HG03558 (cell line): ENCODE data around the gene ALDH5A1.

ENCODE experiments used
- ATAC-seq: cut with Tn5 transposase; IDR thresholded peaks from one replicate; pipeline ENCODE4 v1.9.1; 2021; ENCODE audit warnings: moderate number of reproducible peaks; ENCODE audit not compliant: unreplicated experiment; ENCODE audit errors: extremely low read depth

ALDH5A1 gene

GRCh38 chr6:24494821-24495795 is at the start of gene ALDH5A1:
ALDH5A1 (plus strand) TSS chr6:24494969; CDS start chr6:24494997, 28 bp downstream.
- peak; percentile 43 for ATAC-seq

- ATAC-seq, result no peak
Measured at GRCh38 chr6:24445704-24446103, 49.1 kb upstream of the ALDH5A1 start.

GRCh38 chr6:24446670-24447069 is 48.1 kb upstream of the ALDH5A1 start:
- ATAC-seq, result no peak

- ATAC-seq, result no peak
Measured at GRCh38 chr6:24448396-24448795, 46.4 kb upstream of the ALDH5A1 start.

- ATAC-seq, result no peak
Measured at GRCh38 chr6:24448828-24449525, 45.8 kb upstream of the ALDH5A1 start.

GRCh38 chr6:24451581-24452388 is 43.0 kb upstream of the ALDH5A1 start:
- ATAC-seq, result no peak

- ATAC-seq, result no peak
Measured at GRCh38 chr6:24453921-24454320, 40.8 kb upstream of the ALDH5A1 start.

GRCh38 chr6:24454452-24454851 is 40.3 kb upstream of the ALDH5A1 start:
- no peak for ATAC-seq

- no peak for ATAC-seq
Measured at GRCh38 chr6:24455061-24455460, 39.7 kb upstream of the ALDH5A1 start.

- no peak for ATAC-seq
Measured at GRCh38 chr6:24458134-24458533, 36.6 kb upstream of the ALDH5A1 start.

- ATAC-seq, result no peak
Measured at GRCh38 chr6:24458941-24459340, 35.8 kb upstream of the ALDH5A1 start.

GRCh38 chr6:24460966-24461365 is 33.8 kb upstream of the ALDH5A1 start:
- no peak for ATAC-seq

- no peak for ATAC-seq
Measured at GRCh38 chr6:24464253-24465038, 30.3 kb upstream of the ALDH5A1 start.

GRCh38 chr6:24469811-24470210 is 25.0 kb upstream of the ALDH5A1 start:
- ATAC-seq, result no peak

GRCh38 chr6:24472181-24472580 is 22.6 kb upstream of the ALDH5A1 start:
- ATAC-seq, result no peak

- no peak for ATAC-seq
Measured at GRCh38 chr6:24476631-24477030, 18.1 kb upstream of the ALDH5A1 start.

- no peak for ATAC-seq
Measured at GRCh38 chr6:24477070-24477469, 17.7 kb upstream of the ALDH5A1 start.

- ATAC-seq, result no peak
Measured at GRCh38 chr6:24478903-24479302, 15.9 kb upstream of the ALDH5A1 start.

- ATAC-seq, result no peak
Measured at GRCh38 chr6:24480705-24481104, 14.1 kb upstream of the ALDH5A1 start.

- no peak for ATAC-seq
Measured at GRCh38 chr6:24481449-24481848, 13.3 kb upstream of the ALDH5A1 start.
